Measurements from ENCODE around the gene LRRC47.
"Not testable (repeated sequence)": the region's sequence is repeated elsewhere in the genome, so short reads cannot be mapped to it uniquely, and the experiment has no call there.

Gene LRRC47

GRCh38 chr1:3814065-3814464 is 17.8 kb upstream of the LRRC47 start:
- Mint-ChIP-seq H3K27me3 (ENCODE audit: low read depth) (no peaks in the 10 kb centered on the region), H3K27ac (no peak overlapping the region), H3K4me1 (no peaks in the 10 kb centered on the region), H3K9me3 (no peaks in the 10 kb centered on the region), H3K36me3 (ENCODE audit: low read depth) (peaks cover 23% of the 10 kb centered on the region), H3K4me3 (no peak overlapping the region)
- TF ChIP-seq CTCF (IDR thresholded peaks at IDR 0.05; ENCODE audit: unreplicated experiment in 3 of 3), result no peak

GRCh38 chr1:3811595-3811911 is 15.3 kb upstream of the LRRC47 start:
- Mint-ChIP-seq H3K4me1 (no peaks in the 10 kb centered on the region), H3K27ac (peak overlapping the region in 1 of 3 experiments; percentile 35), H3K36me3 (ENCODE audit: low read depth) (peaks cover 12% of the 10 kb centered on the region), H3K4me3 (no peak overlapping the region), H3K9me3 (peaks cover 4% of the 10 kb centered on the region), H3K27me3 (ENCODE audit: low read depth) (no peaks in the 10 kb centered on the region)
- no peak for TF ChIP-seq CTCF (IDR thresholded peaks at IDR 0.05; ENCODE audit: unreplicated experiment in 3 of 3)

GRCh38 chr1:3810149-3810761 is 14.0 kb upstream of the LRRC47 start:
- H3K4me1 Mint-ChIP-seq; H3K36me3 Mint-ChIP-seq (ENCODE audit: low read depth); H3K27me3 Mint-ChIP-seq (ENCODE audit: low read depth); H3K27ac Mint-ChIP-seq; H3K4me3 Mint-ChIP-seq: not testable (repeated sequence)
- H3K9me3 Mint-ChIP-seq, result peaks cover 14% of the 10 kb centered on the region

- Mint-ChIP-seq H3K36me3 (ENCODE audit: low read depth) (peaks cover 4% of the 10 kb centered on the region), H3K4me1 (no peaks in the 10 kb centered on the region), H3K9me3 (peaks cover 18% of the 10 kb centered on the region), H3K27ac (no peak overlapping the region), H3K27me3 (ENCODE audit: low read depth) (peaks cover 4% of the 10 kb centered on the region), H3K4me3 (no peak overlapping the region)
- TF ChIP-seq CTCF (IDR thresholded peaks at IDR 0.05; ENCODE audit: unreplicated experiment in 3 of 3), result no peak
Measured at GRCh38 chr1:3809680-3810079, 13.4 kb upstream of the LRRC47 start.

- Mint-ChIP-seq H3K27me3 (ENCODE audit: low read depth) (peaks cover 17% of the 10 kb centered on the region), H3K9me3 (peaks cover 18% of the 10 kb centered on the region), H3K27ac (no peak overlapping the region), H3K4me3 (no peak overlapping the region), H3K36me3 (ENCODE audit: low read depth) (no peaks in the 10 kb centered on the region), H3K4me1 (no peaks in the 10 kb centered on the region)
- TF ChIP-seq CTCF (IDR thresholded peaks at IDR 0.05; ENCODE audit: unreplicated experiment in 3 of 3), result no peak
Measured at GRCh38 chr1:3807769-3808168, 11.5 kb upstream of the LRRC47 start.

- peaks cover 5% of the 10 kb centered on the region for H3K4me1 Mint-ChIP-seq
- H3K36me3 Mint-ChIP-seq (ENCODE audit: low read depth), result no peaks in the 10 kb centered on the region
- TF ChIP-seq CTCF (IDR thresholded peaks at IDR 0.05; ENCODE audit: unreplicated experiment in 3 of 3), result no peak
- H3K9me3 Mint-ChIP-seq, result peaks cover 18% of the 10 kb centered on the region
- H3K27ac Mint-ChIP-seq, result no peak overlapping the region
- H3K27me3 Mint-ChIP-seq (ENCODE audit: low read depth), result peaks cover 22% of the 10 kb centered on the region
- no peak overlapping the region for H3K4me3 Mint-ChIP-seq
Measured at GRCh38 chr1:3805038-3805437, 8.7 kb upstream of the LRRC47 start.

- not testable (repeated sequence) for H3K4me1 Mint-ChIP-seq; H3K27ac Mint-ChIP-seq; H3K4me3 Mint-ChIP-seq; H3K36me3 Mint-ChIP-seq (ENCODE audit: low read depth)
- Mint-ChIP-seq H3K9me3 (peaks cover 18% of the 10 kb centered on the region), H3K27me3 (ENCODE audit: low read depth) (peaks cover 25% of the 10 kb centered on the region)
Measured at GRCh38 chr1:3804627-3804944, 8.3 kb upstream of the LRRC47 start.

Measured in nephron (organoid).